Spleen (tissue), 7 donors: Measurements from ENCODE around the gene PTS.

Experiments used
- POLR2A ChIP-seq, 3 donors: fragments of 450-650 bp; IDR thresholded peaks; one replicate each; pipeline ENCODE4 v1.5.1; 2017; ENCODE audit warnings: antibody characterized with exemption in 3 of 3, mild to moderate bottlenecking in 1 of 3
- TF ChIP-seq, protein P1 (sequence below), 11 experiments: fragments of 200-600 bp in 7 of 11; fragments of 450-650 bp in 4 of 11; sonication (generic) in 4 of 11; IDR thresholded peaks in 8 of 11; conservative IDR thresholded peaks in 3 of 11; 1 replicate in 7 of 11; 2 replicates in 4 of 11; pipeline versions ENCODE4 v1.4.0 to v1.8.0; 2016 to 2021; ENCODE audit warnings: antibody characterized with exemption in 11 of 11, inconsistent platforms in 4 of 11, mild to moderate bottlenecking in 1 of 11
- donor health status: DM: no; HTN: no; CAD: no; lungs with moderate emphysema.
- donor health status: DM: no; HTN: no; CAD: no.
- donor health status: DM: no; HTN: no; CAD: no.

DNA sequence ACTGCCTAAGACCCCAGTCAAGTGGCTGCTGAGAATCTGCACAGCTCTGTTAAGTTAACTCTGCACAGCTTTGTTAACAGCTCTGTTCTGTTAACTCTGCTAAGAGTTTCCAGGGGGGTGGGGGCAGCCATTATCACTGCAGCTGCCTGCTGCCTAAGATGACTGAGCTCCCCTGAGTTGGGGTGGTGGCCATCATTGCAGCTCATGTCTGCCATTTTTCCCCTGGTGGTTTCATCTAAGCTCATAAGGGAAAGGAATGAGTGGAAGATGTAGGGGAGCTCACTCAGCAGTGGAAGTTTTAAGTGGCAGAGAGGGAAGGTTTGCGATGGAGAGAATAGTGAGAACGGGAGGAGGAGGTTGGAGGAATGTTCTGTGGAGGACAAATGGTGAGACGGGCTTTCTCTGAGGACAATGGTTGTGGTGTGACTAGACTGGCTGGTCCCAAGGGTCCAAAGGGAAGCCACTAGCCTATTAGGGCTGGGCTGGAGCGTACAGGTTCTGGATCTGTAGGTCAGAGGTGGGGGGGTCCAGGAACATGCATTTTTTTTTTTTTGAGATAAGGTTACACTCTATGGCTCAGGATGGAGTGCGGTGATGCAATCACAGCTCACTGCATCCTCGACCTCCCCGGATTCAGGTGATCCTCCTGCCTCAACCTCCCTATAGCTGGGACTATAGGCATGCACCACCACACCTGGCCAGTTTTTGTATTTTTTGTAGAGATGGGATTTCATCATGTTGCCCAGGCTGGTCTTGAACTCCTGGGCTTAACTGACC lies 48.0 kb downstream of the PTS start:
- TF ChIP-seq, protein P1, sequence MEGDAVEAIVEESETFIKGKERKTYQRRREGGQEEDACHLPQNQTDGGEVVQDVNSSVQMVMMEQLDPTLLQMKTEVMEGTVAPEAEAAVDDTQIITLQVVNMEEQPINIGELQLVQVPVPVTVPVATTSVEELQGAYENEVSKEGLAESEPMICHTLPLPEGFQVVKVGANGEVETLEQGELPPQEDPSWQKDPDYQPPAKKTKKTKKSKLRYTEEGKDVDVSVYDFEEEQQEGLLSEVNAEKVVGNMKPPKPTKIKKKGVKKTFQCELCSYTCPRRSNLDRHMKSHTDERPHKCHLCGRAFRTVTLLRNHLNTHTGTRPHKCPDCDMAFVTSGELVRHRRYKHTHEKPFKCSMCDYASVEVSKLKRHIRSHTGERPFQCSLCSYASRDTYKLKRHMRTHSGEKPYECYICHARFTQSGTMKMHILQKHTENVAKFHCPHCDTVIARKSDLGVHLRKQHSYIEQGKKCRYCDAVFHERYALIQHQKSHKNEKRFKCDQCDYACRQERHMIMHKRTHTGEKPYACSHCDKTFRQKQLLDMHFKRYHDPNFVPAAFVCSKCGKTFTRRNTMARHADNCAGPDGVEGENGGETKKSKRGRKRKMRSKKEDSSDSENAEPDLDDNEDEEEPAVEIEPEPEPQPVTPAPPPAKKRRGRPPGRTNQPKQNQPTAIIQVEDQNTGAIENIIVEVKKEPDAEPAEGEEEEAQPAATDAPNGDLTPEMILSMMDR (IDR thresholded peaks at IDR 0.05 in 8 of 11, conservative IDR thresholded peaks at IDR 0.05 in 3 of 11) = no peak
- no peak for TF ChIP-seq POLR2A (IDR thresholded peaks at IDR 0.05)
